Measurements from ENCODE around the gene PLA2G4E.

PLA2G4E gene

GRCh38 chr15:42020713-42021273, at the start of gene PLA2G4E:
Gene PLA2G4E, minus strand, starts transcription at chr15:42021042. Its CDS starts 12 bp downstream, at chr15:42021030.
- in situ Hi-C loops (cut with MboI; ENCODE audit: low sequenced_read_pairs): no loop called here

- in situ Hi-C loops (cut with MboI; ENCODE audit: low sequenced_read_pairs): loop anchor here (5.0 kb wide), 1 partner anchor 62 kb away; no protein-coding TSS in a partner anchor
Observed at GRCh38 chr15:42070279-42070975, 49.6 kb upstream of the PLA2G4E start.

DNA sequence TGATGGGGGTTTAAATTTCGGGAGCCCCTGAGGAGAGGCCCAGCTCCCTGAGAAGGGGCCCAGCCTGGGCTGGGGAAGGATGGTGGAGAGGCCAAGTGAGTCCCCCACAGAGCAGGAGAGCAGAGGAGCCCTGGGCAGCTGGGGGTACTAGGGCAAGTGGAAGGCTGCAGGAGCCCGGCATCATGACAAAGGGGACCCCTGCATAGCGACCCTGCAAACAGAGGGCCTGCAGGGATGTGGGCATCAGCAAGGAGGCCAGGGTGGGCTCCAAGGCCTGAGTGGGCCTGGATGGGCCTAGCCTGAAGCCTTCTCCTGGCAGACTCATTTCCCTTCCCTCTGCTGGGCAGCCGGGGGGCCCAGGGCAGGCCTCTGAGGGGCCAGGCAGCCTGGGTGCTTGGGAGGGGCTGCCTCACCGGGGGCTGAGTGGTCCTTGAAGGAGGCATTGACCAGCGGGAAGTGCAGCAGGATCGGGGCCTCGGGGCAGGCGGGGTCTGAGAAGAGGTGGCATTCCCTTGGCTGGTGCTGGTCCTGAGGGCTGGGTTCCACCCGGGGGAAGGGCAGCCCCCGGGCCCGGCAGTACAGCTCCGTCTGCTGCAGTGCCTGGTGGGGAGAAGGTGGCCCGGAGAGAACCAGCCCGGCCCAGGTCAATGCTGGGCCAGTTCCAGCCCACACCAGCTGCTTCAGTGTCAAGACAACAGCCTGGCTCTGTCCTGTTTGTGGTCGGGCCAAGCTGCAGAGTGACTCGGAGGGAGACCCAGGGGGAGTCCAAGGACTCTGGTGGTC, 48.8 kb upstream of the PLA2G4E start:
- in situ Hi-C loops (cut with MboI; ENCODE audit: low sequenced_read_pairs): loop anchor here (5.0 kb wide), 1 partner anchor 63 kb away; no protein-coding TSS in a partner anchor

DNA sequence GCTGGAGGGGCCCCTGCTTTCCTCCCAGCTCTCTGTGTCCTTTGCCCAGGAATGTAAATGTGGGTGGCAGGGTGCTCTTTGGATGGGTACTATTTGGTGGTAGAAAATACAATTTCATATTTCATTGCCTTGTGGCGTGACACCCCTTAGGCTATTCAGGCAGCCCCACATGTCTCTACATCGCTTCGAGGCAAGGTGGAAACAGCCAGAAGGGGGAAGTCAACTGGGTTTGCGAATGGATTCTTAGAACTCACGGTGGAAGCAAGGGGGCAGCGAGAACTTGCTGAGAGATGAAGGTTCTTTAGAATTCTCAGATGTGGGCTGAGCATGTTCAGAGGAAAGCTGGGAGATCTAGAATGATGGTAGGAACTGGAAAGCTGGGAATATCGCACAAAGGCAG, 48.2 kb upstream of the PLA2G4E start:
- in situ Hi-C loops (cut with MboI; ENCODE audit: low sequenced_read_pairs): no loop called here

DNA sequence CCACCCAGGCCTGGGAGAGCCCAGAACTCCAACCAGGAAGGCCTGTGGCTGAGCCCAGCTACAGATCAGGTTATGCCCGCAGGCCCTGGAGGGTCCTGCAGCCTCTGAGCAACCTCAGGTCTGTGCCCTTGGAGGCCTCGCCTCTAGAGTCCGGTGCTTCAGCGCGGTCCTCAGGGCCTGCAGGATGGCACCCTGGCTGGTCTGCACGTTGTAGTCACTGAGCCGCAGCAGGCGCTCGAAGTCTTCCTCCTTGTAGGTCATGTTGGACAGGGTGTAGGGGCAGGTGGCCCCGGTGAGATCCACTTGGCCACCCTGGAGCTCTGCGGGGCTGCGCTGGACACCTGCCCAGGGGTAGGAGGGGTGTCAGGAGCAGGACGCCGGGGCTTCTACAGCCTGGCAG, 47.8 kb upstream of the PLA2G4E start:
- in situ Hi-C loops (cut with MboI; ENCODE audit: low sequenced_read_pairs): no loop called here

- in situ Hi-C loops (cut with MboI; ENCODE audit: low sequenced_read_pairs): no loop called here
Observed at GRCh38 chr15:42066764-42067415, 46.0 kb upstream of the PLA2G4E start.

DNA sequence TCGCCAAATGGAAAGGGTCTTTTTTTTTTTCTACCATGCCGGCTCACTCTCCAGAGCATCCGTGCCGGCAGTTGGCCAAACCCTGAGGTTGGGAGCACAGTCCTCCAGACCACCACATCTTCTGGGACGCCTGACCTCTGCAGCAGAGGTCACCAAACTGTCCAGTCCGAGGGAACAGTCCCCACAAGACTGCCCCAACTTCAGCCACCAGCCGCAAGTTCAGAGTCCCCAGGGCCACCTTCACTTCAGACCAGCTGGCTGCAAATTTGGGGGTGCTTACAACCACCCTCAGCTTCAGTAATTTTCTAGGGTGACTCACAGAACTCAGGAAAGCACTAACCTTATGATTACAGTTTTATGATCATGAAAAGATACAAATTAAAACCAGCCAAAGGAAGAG, 44.6 kb upstream of the PLA2G4E start:
- in situ Hi-C loops (cut with MboI; ENCODE audit: low sequenced_read_pairs): no loop called here

DNA sequence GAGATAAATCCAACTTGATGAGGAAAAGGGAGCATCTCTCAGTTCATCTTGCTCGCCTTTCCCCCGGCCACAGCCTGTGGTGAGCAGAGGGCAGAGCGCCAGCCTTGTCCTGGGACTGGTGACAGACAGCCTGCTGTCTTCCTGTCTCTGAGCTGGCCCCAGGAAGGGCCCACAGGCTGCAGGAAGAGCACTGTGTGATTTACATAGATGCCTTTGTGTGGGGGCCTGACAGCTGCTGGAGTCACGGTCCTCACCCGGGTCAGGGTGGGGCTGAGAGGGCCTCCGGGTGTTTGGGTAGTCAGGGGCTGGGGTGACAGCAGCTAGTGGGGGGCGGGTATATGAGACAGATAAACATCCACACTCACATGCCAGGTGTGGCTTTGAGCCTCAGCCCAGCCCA, 44.2 kb upstream of the PLA2G4E start:
- in situ Hi-C loops (cut with MboI; ENCODE audit: low sequenced_read_pairs): no loop called here

DNA sequence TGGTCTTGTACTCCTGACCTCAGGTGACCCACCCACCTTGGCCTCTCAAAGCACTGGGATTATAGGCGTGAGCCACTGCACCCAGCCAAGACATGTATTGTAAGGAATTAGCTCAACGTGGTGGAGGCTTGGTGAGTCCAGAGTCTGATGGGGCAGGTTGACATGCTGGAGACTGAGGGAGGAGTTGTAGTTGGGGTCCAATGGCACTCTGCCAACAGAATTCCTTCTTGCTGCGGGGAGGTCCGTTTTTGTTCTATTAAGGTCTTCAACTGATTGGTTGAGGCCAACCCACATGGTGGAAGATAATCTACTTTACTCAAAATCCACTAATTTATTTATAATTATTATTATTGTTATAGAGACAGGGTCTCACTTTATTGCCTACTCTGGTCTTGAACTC, 43.4 kb upstream of the PLA2G4E start:
- in situ Hi-C loops (cut with MboI; ENCODE audit: low sequenced_read_pairs): no loop called here

DNA sequence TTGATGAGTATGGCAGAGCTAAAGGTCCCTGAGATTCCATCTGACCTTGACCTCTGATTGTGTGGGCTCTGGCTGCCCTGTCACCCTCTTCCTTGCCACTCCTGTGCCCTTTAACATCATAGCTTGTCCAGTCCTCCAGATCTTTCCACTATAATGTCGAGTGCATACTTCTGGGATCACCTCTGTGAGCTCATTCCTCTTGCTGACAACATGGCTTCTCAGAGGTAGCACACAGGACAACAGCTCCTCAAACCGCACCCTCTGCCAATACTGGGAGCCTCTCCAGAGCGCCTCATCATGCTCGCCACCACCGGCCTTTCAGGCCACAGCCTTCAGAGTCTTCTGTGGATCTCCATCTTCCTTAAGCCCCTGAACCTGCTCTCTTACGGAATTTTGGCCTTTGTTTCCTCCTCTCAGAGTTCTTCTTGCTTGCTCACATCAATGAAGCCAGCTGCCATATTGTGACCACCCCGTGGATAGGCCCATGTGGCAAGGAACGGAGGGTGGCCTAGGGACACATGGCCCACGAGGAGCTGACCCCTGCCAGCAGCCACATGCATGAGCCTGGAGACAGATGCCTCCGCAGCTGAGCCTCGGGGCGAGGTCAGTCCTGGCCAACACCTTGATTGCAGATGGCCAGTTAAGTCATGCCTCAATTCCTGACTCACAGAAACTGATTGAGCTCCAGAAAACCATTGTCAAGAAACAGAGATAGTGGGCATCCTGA, 42.4 kb upstream of the PLA2G4E start:
- in situ Hi-C loops (cut with MboI; ENCODE audit: low sequenced_read_pairs): no loop called here

DNA sequence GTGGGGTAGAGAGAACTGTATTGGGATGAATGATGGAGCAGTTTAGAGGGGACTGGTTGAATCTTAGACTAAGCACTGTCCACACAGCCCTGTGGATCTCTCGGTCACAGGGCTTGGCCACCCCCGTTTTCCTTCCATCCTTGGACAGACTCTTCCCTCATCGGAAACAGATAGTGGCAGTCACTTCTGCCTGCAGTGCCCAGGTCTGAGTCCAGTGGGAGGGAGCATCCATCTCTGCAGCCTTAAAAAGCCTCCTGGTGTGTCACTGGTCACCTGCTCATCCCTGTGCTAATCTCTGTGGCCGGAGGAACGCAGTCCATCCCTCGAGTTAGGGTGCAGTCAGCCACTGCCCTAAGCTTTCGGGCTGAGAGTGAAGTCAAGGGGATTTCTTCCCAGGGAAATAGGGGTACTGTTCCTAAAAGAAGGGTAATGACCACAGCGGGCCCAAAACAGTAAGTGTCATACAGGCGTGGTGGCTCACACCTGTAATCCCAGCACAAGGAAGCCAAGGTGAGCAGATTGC, 41.5 kb upstream of the PLA2G4E start:
- in situ Hi-C loops (cut with MboI; ENCODE audit: low sequenced_read_pairs): no loop called here

GRCh38 chr15:42060797-42061196, 40.0 kb upstream of the PLA2G4E start:
- in situ Hi-C loops (cut with MboI; ENCODE audit: low sequenced_read_pairs): no loop called here

GRCh38 chr15:42060477-42060763, 39.6 kb upstream of the PLA2G4E start:
- in situ Hi-C loops (cut with MboI; ENCODE audit: low sequenced_read_pairs): no loop called here

DNA sequence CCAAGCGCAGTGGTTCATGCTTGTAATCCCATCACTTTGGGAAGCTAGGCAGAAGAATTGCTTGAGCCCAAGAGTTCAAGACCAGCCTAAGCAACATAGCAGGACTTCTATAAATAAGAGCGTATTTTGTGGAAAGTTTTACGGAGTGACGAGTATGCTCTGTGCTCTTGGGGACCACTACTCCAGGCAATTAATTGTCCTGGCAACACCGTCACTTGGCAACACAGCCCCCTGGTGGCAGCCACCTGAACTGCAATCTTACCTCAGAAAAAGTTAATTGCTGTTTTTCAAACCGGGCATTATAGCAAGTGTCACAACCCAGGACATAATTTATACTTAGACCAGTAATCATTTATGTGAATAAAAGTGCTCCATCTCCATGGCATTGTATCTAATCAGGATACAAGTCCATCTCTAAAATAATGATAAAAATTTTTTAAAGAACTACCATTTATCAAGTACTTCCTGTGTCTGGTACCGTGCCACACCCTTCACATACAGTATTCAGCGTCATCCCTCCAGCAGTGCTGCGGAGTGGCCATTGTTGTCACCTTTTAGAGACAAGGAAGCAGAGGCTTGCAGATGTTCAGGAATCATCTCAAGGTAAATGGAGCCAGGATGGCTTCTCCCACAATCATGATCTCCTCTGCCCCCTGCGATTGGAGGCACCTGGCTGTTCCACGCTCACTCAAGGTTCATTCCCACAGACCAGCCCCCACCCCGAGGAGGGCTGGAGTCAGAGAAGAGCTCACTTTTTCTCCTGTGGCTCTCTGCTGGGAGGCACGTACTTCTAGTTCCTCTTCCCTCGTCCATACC, 39.0 kb upstream of the PLA2G4E start:
- in situ Hi-C loops (cut with MboI; ENCODE audit: low sequenced_read_pairs): no loop called here

GRCh38 chr15:42058791-42059190, 37.9 kb upstream of the PLA2G4E start:
- in situ Hi-C loops (cut with MboI; ENCODE audit: low sequenced_read_pairs): no loop called here

DNA sequence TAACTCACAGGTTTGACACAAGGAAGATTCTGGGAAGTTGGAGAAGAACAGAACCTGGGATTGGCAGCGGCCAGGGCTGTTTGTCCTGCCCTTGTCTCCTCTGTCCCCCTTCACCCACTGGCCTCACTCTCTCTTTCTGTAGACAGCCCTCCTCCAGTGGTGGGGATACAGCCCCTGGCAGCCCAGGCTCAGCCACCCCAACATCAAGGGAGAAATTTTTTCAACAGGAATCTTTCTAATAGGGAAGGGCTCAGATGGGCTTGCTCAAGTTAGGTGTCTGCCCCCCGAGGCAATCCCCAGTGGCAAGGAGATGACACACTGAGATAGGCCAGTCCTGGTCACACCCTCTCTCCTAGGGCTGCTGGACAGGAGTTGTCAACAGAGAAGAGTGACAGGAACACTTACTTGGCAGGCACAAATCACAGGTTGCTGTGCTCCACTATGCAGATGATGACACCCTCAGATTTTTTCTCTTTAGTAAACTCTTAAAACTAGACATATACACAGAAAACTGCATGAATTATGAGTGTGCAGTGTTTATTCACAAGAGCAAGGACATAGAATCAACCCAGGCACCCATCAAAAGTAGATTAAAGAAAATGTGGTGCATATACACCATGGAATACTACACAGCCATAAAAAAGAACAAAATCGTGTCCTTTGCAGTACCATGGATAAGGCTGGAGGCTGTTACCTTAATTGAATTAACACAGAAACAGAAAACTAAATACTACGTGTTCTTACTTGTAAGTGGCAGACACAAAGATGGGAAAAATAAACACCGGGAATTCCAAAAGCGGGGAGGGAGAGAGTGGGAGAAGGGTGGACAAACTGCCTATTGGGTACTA, 37.2 kb upstream of the PLA2G4E start:
- in situ Hi-C loops (cut with MboI; ENCODE audit: low sequenced_read_pairs): no loop called here

DNA sequence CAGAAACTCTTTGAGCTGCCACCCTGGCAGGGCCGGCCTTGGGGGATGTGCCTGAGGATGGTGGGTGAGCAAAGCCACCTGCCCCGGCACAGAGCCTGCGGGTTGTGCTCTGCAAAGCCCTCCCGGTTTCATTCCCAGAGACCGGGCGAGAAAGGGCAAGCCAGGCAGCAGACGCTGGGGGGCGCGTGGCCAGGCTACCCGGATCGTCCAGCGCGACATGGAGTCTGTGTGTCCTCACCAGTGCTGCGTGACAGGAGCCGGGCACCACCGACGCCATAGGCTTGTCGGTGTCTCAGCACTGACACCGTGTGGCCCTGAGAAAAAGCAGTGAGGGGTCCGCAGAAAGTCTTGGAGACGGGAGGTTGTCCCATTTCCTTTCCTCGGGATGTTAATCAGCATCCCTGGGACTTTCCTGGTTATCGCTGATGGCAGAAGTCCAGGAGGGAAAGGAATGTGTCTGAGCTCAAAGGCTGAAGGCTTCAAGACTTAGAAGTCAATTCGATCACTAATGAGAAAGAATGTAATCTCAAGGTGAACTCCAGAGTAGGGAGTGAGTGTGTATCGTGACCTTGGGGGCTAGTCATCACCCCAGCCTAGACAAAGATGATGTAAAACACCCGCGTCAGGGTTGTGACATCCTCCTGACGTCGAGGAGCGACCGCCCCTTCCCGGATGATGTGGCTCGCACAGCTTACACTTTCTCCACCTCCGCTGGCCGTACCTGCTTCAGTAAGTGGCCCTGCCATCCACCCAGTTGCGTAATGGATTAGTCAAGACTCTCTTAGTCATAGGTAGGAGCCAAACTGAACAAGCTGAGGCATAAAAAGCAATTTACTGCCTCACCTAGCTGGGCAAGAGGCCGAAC, 36.3 kb upstream of the PLA2G4E start:
- in situ Hi-C loops (cut with MboI; ENCODE audit: low sequenced_read_pairs): no loop called here

DNA sequence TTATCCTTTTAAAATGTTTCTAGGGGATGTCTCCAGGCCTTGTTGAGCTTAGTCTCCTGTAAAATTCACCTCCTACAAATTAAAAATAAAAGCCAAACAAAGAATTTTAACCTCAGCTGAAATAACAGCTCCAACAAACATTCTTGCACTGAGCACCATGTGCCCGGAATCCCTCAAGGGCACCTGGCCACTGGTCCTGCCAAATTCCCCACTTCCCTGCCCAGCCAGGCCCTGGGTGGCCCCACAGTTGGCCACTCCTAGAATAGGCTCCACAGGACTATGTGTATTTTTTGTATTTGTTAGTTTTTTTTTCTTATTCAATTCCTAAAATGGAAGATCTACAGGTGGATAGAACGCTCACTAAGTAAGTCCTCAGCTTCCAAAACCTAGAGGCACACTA, 33.1 kb upstream of the PLA2G4E start:
- in situ Hi-C loops (cut with MboI; ENCODE audit: low sequenced_read_pairs): no loop called here
